Right atrium auricular region (tissue), 2 donors: ENCODE measurements around the gene EEIG2. TPM values are rescaled to one million over a fixed set of nuclear protein-coding genes. Genes with fewer than 3 reads are reported as not detected.
A peak's percentile ranks its signal among the peaks of the same experiment; 100 is the strongest.

Experiments
- DNase-seq: peaks from one replicate; pipeline ENCODE4 v3.0.0-alpha.2; 2019; ENCODE audit warnings: low spot score
- H3K27ac ChIP-seq, 2 donors: fragments of 200-600 bp; sonication (generic); 1 replicate in 1 of 2; 2 replicates in 1 of 2; pipeline ENCODE4 v1.5.1; 2016 to 2019
- H3K27me3 ChIP-seq, 2 donors: fragments of 200-600 bp; sonication (generic); one replicate each; pipeline versions ENCODE4 v1.5.1 to v1.6.0; 2017 to 2019
- H3K36me3 ChIP-seq: fragments of 200-600 bp; sonication (generic); one replicate; pipeline ENCODE4 v1.5.1; 2016
- H3K4me1 ChIP-seq, 2 donors: fragments of 200-600 bp; sonication (generic); one replicate each; pipeline versions ENCODE4 v1.5.1 to v1.6.0; 2017 to 2019
- H3K4me3 ChIP-seq, 2 donors: fragments of 200-600 bp; sonication (generic); 1 replicate in 1 of 2; 2 replicates in 1 of 2; pipeline ENCODE4 v1.5.1; 2017 to 2019; ENCODE audit warnings: mild to moderate bottlenecking in 1 of 2, moderate library complexity in 1 of 2
- H3K9me3 ChIP-seq, 2 donors: fragments of 200-600 bp; sonication (generic); one replicate each; pipeline ENCODE4 v1.5.1; 2019
- total RNA-seq, 2 donors: library from RNA; depleted of rRNA; stranded (reverse); fragments of >200 nt; gene quantifications; one replicate each; pipeline ENCODE4 v1.1.0, GENCODE V29; 2016
- TF ChIP-seq, protein P1 (sequence below), 2 donors: fragments of 200-600 bp; sonication (generic); IDR thresholded peaks; one replicate each; pipeline ENCODE4 v1.5.1; 2019; ENCODE audit warnings: antibody characterized with exemption in 2 of 2

Gene EEIG2
- total RNA-seq, 2 donors from 2014 or later: 6.1 to 7.4 TPM

- H3K4me3 ChIP-seq: no peak overlapping the region
Measured at GRCh38 chr1:108600504-108600903, 40.6 kb downstream of the EEIG2 start.

GRCh38 chr1:108601708-108602410 is 42.0 kb downstream of the EEIG2 start:
- DNase-seq: no peak
- H3K4me1 ChIP-seq: peaks cover 0 to 31% of the 10 kb centered on the region in 2 donors
- TF ChIP-seq, protein P1, sequence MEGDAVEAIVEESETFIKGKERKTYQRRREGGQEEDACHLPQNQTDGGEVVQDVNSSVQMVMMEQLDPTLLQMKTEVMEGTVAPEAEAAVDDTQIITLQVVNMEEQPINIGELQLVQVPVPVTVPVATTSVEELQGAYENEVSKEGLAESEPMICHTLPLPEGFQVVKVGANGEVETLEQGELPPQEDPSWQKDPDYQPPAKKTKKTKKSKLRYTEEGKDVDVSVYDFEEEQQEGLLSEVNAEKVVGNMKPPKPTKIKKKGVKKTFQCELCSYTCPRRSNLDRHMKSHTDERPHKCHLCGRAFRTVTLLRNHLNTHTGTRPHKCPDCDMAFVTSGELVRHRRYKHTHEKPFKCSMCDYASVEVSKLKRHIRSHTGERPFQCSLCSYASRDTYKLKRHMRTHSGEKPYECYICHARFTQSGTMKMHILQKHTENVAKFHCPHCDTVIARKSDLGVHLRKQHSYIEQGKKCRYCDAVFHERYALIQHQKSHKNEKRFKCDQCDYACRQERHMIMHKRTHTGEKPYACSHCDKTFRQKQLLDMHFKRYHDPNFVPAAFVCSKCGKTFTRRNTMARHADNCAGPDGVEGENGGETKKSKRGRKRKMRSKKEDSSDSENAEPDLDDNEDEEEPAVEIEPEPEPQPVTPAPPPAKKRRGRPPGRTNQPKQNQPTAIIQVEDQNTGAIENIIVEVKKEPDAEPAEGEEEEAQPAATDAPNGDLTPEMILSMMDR (IDR thresholded peaks at IDR 0.05): no peak
- no peaks in the 10 kb centered on the region for H3K27me3 ChIP-seq
- H3K27ac ChIP-seq: peak overlapping the region in 1 of 2 donors; percentile 1
- no peaks in the 10 kb centered on the region for H3K36me3 ChIP-seq
- no peaks in the 10 kb centered on the region for H3K9me3 ChIP-seq
- H3K4me3 ChIP-seq: no peak overlapping the region

More at GRCh38 chr1:108600504-108600903, 40.6 kb downstream of the EEIG2 start:
- TF ChIP-seq, protein P1 (IDR thresholded peaks at IDR 0.05): no peak
- peaks cover 0 to 32% of the 10 kb centered on the region in 2 donors for H3K4me1 ChIP-seq
- no peaks in the 10 kb centered on the region for H3K27me3 ChIP-seq
- H3K27ac ChIP-seq: peak overlapping the region in 1 of 2 donors; percentile 8
- no peaks in the 10 kb centered on the region for H3K9me3 ChIP-seq
- DNase-seq: no peak
- no peaks in the 10 kb centered on the region for H3K36me3 ChIP-seq

GRCh38 chr1:108605633-108606032 is 45.7 kb downstream of the EEIG2 start:
- Histone ChIP-seq H3K4me3 (no peak overlapping the region), H3K9me3 (no peaks in the 10 kb centered on the region), H3K36me3 (no peaks in the 10 kb centered on the region), H3K27ac (no peak overlapping the region), H3K27me3 (no peaks in the 10 kb centered on the region), H3K4me1 (peaks cover 0 to 33% of the 10 kb centered on the region in 2 donors)
- TF ChIP-seq, protein P1 (IDR thresholded peaks at IDR 0.05): no peak
- no peak for DNase-seq

DNA sequence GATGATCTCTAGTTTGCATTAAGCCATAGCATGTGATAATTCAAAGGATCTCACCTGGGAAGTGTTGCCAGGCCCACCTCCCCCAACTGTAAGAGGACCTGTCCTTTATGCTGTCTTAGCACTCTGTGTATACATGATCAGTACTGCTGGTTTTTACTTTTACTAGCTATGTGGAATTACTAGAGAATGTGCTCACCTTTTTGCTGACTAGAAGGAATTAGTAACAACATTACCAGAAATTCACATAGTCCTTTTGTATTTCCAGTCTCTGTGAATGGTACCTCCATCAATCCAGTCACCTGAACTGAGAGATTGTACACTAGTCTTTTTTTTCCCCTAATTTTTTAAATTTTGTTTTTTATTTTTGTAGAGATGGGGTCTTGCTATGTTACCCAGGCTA is 46.6 kb downstream of the EEIG2 start:
- no peaks in the 10 kb centered on the region for H3K27me3 ChIP-seq
- TF ChIP-seq, protein P1 (IDR thresholded peaks at IDR 0.05): no peak
- H3K4me3 ChIP-seq: no peak overlapping the region
- H3K9me3 ChIP-seq: no peaks in the 10 kb centered on the region
- no peak for DNase-seq
- H3K4me1 ChIP-seq: peaks cover 0 to 28% of the 10 kb centered on the region in 2 donors
- H3K36me3 ChIP-seq: no peaks in the 10 kb centered on the region
- no peak overlapping the region for H3K27ac ChIP-seq

DNA sequence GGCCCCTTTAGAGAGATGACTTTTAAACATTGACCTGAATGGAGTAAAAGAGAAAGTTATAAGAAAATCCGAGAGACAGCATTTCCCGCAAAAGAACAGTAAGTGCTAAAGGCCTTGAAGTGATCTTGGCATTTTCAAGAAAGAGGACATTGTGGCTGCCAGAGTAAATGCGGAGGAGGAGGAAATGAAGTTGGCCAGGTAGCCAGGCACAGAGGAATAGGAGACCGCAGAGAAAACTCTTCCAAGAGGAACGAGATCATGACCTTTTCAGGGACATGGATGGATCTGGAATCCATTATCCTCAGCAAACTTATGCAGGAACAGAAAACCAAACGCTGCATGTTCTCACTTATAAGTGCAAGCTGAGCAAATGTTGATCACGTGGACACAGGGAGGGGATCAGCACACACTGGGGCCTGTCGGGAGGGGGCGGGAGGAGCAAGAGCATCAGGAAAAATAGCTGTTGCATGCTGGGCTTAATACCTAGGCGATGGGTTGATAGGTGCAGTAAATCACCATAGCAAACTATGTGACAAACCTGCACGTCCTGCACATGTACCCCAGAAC is 49.7 kb downstream of the EEIG2 start:
- TF ChIP-seq, protein P1 (IDR thresholded peaks at IDR 0.05): no peak
- Histone ChIP-seq H3K27ac (peak overlapping the region in 1 of 2 donors; percentile 41), H3K4me1 (peaks cover 0 to 20% of the 10 kb centered on the region in 2 donors), H3K27me3 (no peaks in the 10 kb centered on the region), H3K36me3 (no peaks in the 10 kb centered on the region), H3K9me3 (no peaks in the 10 kb centered on the region), H3K4me3 (no peak overlapping the region)
- DNase-seq: no peak

Other genes starting within 250 kb of the EEIG2 start
- gene NBPF6, start 109.8 kb upstream of the EEIG2 start, total RNA-seq: not detected
- gene HENMT1, start 101.0 kb downstream of the EEIG2 start, total RNA-seq: under 1 TPM; 0.41 to 0.55 TPM
- gene PRPF38B, start 132.2 kb downstream of the EEIG2 start, total RNA-seq: 10 to 100 TPM; 10.7 to 11.1 TPM
- gene FNDC7, start 152.8 kb downstream of the EEIG2 start, total RNA-seq: not detected
- 10 to 100 TPM; 26.4 to 27.7 TPM for gene STXBP3, start 186.6 kb downstream of the EEIG2 start, total RNA-seq